ENCODE measurements around the gene NQO2. TPM values are rescaled to one million over a fixed set of nuclear protein-coding genes. Genes with fewer than 3 reads are reported as not detected.

The NQO2 gene
- total and polyA plus RNA-seq, 2 of the 13 experiments (the other 11 are each of a cell fraction or from before 2014, with no cell fraction given) = 32.2 to 56.5 TPM

DNA sequence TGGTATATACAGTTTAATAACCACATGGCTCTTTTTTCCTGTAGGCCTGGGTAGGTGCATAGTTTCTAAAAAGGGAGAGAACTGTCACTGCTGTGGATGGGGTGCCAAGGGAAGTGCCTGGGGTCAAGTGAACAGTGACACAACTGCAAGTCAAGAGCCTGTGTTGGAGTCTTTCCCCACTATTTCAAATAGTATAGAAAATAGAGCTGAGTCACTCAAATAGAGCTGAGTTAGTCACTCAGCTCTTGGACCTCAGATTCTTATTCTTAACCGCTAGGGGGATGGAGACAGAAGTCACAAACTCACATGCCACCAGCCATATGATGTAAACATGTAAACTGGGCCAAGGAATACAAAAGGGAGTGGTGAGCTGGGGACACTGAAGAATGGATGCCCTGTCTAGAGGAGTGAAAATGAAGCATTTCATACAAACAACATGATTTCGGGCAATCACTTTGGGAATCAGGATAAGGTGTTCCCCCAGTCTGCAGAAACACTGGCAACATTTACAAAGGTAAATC is 2.1 kb downstream of the NQO2 start (continued):
- TF ChIP-seq, protein P1, sequence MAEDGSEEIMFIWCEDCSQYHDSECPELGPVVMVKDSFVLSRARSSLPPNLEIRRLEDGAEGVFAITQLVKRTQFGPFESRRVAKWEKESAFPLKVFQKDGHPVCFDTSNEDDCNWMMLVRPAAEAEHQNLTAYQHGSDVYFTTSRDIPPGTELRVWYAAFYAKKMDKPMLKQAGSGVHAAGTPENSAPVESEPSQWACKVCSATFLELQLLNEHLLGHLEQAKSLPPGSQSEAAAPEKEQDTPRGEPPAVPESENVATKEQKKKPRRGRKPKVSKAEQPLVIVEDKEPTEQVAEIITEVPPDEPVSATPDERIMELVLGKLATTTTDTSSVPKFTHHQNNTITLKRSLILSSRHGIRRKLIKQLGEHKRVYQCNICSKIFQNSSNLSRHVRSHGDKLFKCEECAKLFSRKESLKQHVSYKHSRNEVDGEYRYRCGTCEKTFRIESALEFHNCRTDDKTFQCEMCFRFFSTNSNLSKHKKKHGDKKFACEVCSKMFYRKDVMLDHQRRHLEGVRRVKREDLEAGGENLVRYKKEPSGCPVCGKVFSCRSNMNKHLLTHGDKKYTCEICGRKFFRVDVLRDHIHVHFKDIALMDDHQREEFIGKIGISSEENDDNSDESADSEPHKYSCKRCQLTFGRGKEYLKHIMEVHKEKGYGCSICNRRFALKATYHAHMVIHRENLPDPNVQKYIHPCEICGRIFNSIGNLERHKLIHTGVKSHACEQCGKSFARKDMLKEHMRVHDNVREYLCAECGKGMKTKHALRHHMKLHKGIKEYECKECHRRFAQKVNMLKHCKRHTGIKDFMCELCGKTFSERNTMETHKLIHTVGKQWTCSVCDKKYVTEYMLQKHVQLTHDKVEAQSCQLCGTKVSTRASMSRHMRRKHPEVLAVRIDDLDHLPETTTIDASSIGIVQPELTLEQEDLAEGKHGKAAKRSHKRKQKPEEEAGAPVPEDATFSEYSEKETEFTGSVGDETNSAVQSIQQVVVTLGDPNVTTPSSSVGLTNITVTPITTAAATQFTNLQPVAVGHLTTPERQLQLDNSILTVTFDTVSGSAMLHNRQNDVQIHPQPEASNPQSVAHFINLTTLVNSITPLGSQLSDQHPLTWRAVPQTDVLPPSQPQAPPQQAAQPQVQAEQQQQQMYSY (CRISPR knock-in tag; IDR thresholded peaks at IDR 0.05) = no peak
- TF ChIP-seq ZNF260 (CRISPR knock-in tag; IDR thresholded peaks at IDR 0.05; ENCODE audit: borderline replicate concordance, low read depth) (no peak), MYNN (CRISPR knock-in tag; IDR thresholded peaks at IDR 0.05; ENCODE audit: low read depth) (no peak), ZNF609 (CRISPR knock-in tag; IDR thresholded peaks at IDR 0.05; ENCODE audit: borderline replicate concordance) (no peak), ZBTB33 (CRISPR knock-in tag; IDR thresholded peaks at IDR 0.05) (0 out of 2 replicates have a peak, but pooled peaks have one; percentile 18), ETS1 (CRISPR knock-in tag; IDR thresholded peaks at IDR 0.05) (no peak), ATF4 (CRISPR knock-in tag; IDR thresholded peaks at IDR 0.05) (no peak; a peak in 1 of 4 replicates), MEIS1 (CRISPR knock-in tag; IDR thresholded peaks at IDR 0.05; ENCODE audit: borderline replicate concordance) (no peak), ZNF724P (CRISPR knock-in tag; IDR thresholded peaks at IDR 0.05; ENCODE audit: borderline replicate concordance) (no peak), ZFY (CRISPR knock-in tag; IDR thresholded peaks at IDR 0.05) (no peak), EP300 (IDR thresholded peaks at IDR 0.05; ENCODE audit: low read depth in 2 of 2, low read length in 2 of 2) (peak; percentile 39 to 42; a peak in 1 of 4 replicates), EP300 (CRISPR knock-in tag; IDR thresholded peaks at IDR 0.05; ENCODE audit: borderline replicate concordance) (no peak)
- TF ChIP-seq, protein P2, sequence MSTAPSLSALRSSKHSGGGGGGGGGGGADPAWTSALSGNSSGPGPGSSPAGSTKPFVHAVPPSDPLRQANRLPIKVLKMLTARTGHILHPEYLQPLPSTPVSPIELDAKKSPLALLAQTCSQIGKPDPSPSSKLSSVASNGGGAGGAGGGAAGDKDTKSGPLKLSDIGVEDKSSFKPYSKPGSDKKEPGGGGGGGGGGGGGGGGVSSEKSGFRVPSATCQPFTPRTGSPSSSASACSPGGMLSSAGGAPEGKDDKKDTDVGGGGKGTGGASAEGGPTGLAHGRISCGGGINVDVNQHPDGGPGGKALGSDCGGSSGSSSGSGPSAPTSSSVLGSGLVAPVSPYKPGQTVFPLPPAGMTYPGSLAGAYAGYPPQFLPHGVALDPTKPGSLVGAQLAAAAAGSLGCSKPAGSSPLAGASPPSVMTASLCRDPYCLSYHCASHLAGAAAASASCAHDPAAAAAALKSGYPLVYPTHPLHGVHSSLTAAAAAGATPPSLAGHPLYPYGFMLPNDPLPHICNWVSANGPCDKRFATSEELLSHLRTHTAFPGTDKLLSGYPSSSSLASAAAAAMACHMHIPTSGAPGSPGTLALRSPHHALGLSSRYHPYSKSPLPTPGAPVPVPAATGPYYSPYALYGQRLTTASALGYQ (CRISPR knock-in tag; IDR thresholded peaks at IDR 0.05) = no peak
